K562 (cell line): ENCODE measurements around the gene ERAP2. TPM values are rescaled to one million over a fixed set of nuclear protein-coding genes. Genes with fewer than 3 reads are reported as not detected.

Source experiments
- ATAC-seq: fragments of 200-7000 bp; cut with Tn5 transposase; 3 replicates; pipeline ENCODE4 v1.9.1; 2020; ENCODE audit warnings: moderate library complexity
- BruUV-seq: library from RNA; stranded (reverse); fragments of 400-500 nt; replicated peaks from 2 replicates; lab custom pipeline; 2021; lab: Mats Ljungman, UMichigan
- CTCF ChIA-PET: fragments of 300-600 bp; formaldehyde crosslinking; extraction: SDS; loops from one replicate; lab custom pipeline; 2021; ENCODE audit warnings: low intra/inter-chr PET ratio; lab: Yijun Ruan, JAX
- POLR2A ChIA-PET: fragments of 300-600, 350-650 bp; sonication (Branson Sonifier 250); formaldehyde crosslinking; extraction: SDS; loops from one replicate; lab custom pipeline; 2021; ENCODE audit warnings: antibody characterized with exemption, inconsistent platforms; lab: Yijun Ruan, JAX
- DNase-seq, 4 experiments: peaks; one replicate each; pipeline versions ENCODE4 v3.0.0 to v3.0.0-alpha.2; 2011 to 2018; ENCODE audit warnings: low spot score in 3 of 4, mixed read lengths in 3 of 4; ENCODE audit errors: extremely low read depth in 1 of 4
- FAIRE-seq: peaks from 2 replicates; lab custom pipeline; 2011; peaks lifted over from hg19 to GRCh38; lab: Jason Lieb, UNC
- H2AFZ ChIP-seq: 2 replicates; pipeline ENCODE4 v1.6.0; 2011; ENCODE audit warnings: low read depth, low read length, control low read depth, inconsistent platforms
- H3K27ac ChIP-seq: fragments of 200-600 bp; 3 replicates; pipeline ENCODE4 v1.8.0; 2011; ENCODE audit warnings: low read depth, mild to moderate bottlenecking, control low read depth, inconsistent platforms, low read length, moderate library complexity, mixed read lengths; ENCODE audit errors: extremely low read depth
- H3K27me3 ChIP-seq, 2 experiments: fragments of 300-600 bp in 1 of 2; 2 replicates in 1 of 2; 3 replicates in 1 of 2; pipeline versions ENCODE4 v1.6.0 to v1.8.0; 2011; ENCODE audit warnings: inconsistent platforms in 2 of 2, low read length in 2 of 2, mild to moderate bottlenecking in 1 of 2, mixed read lengths in 1 of 2, moderate library complexity in 1 of 2; ENCODE audit not compliant: control insufficient read depth in 2 of 2, insufficient read depth in 2 of 2
- H3K36me3 ChIP-seq: fragments of 300-600 bp; 3 replicates; pipeline ENCODE4 v1.8.0; 2011; ENCODE audit warnings: mild to moderate bottlenecking, low read length, inconsistent platforms; ENCODE audit not compliant: control insufficient read depth, insufficient read depth
- H3K4me1 ChIP-seq, 2 experiments: fragments of 200-600 bp in 1 of 2; replicated peaks in 1 of 2; 2 replicates in 1 of 2; 3 replicates in 1 of 2; pipeline versions ENCODE4 v1.5.1 to v1.8.0; 2011; ENCODE audit warnings: inconsistent platforms in 2 of 2, low read length in 2 of 2, mild to moderate bottlenecking in 1 of 2, mixed read lengths in 1 of 2, moderate library complexity in 1 of 2; ENCODE audit not compliant: control insufficient read depth in 2 of 2, insufficient read depth in 2 of 2
- H3K4me2 ChIP-seq: 2 replicates; pipeline ENCODE4 v1.6.1; 2011; ENCODE audit warnings: low read length, control low read depth, inconsistent platforms, mixed read lengths; ENCODE audit not compliant: insufficient read depth
- H3K4me3 ChIP-seq: fragments of 200-600 bp; sonication (generic), shearing (Covaris generic); 2 replicates; pipeline ENCODE4 v1.5.1; 2016; ENCODE audit warnings: control low read depth, inconsistent platforms
- H3K79me2 ChIP-seq: fragments of 200-600 bp; 3 replicates; pipeline ENCODE4 v1.8.0; 2011; ENCODE audit warnings: low read length, inconsistent platforms; ENCODE audit not compliant: control insufficient read depth, insufficient read depth
- H3K9ac ChIP-seq, 2 experiments: 2 replicates each; pipeline versions ENCODE4 v1.6.0 to v1.6.1; 2011; ENCODE audit warnings: low read depth in 2 of 2, low read length in 2 of 2, control low read depth in 1 of 2, inconsistent platforms in 1 of 2, mild to moderate bottlenecking in 1 of 2, mixed read lengths in 1 of 2; ENCODE audit not compliant: insufficient read depth in 1 of 2
- H3K9me1 ChIP-seq: one replicate; pipeline ENCODE4 v1.6.0; 2011; ENCODE audit warnings: inconsistent platforms, mild to moderate bottlenecking, low read length, moderate library complexity; ENCODE audit not compliant: control insufficient read depth, insufficient read depth
- H3K9me3 ChIP-seq: replicated peaks from 2 replicates; pipeline ENCODE4 v1.5.1; 2011; ENCODE audit warnings: low read depth, low read length, inconsistent platforms; ENCODE audit not compliant: control insufficient read depth, insufficient read depth
- H4K20me1 ChIP-seq: replicated peaks from 2 replicates; pipeline ENCODE4 v1.6.1; 2011; ENCODE audit warnings: low read length, inconsistent platforms, mixed read lengths; ENCODE audit not compliant: control insufficient read depth, insufficient read depth
- BMI1 ChIP-seq: fragments of 150-350 bp; IDR thresholded peaks from 2 replicates; pipeline ENCODE4 v1.6.1; 2014; ENCODE audit warnings: low read length
- CEBPG ChIP-seq, 3 experiments: fragments of 200-800 bp in 1 of 3; sonication (Bioruptor generic) in 1 of 3; sonication (generic) in 1 of 3; formaldehyde crosslinking in 1 of 3; IDR thresholded peaks in 2 of 3; conservative IDR thresholded peaks in 1 of 3; 2 replicates each; pipeline versions ENCODE4 v1.6.1 to v1.8.0; 2016 to 2022; ENCODE audit warnings: missing compliant biosample characterization in 2 of 3, missing genetic modification characterization in 2 of 3, mild to moderate bottlenecking in 1 of 3, missing genetic modification reagents in 1 of 3
- ELF1 ChIP-seq: fragments of 200-800 bp; sonication (Bioruptor generic); IDR thresholded peaks from 2 replicates; pipeline ENCODE4 v1.6.1; 2016; ENCODE audit warnings: missing genetic modification characterization, missing compliant biosample characterization
- ETV6 ChIP-seq, 3 experiments: fragments of 150-350 bp in 1 of 3; sonication (generic) in 1 of 3; formaldehyde crosslinking in 1 of 3; IDR thresholded peaks; 2 replicates each; pipeline versions ENCODE4 v1.6.1 to v1.8.0; 2014 to 2022; ENCODE audit warnings: borderline replicate concordance in 2 of 3, low read depth in 2 of 3, antibody characterized with exemption in 1 of 3, low read length in 1 of 3, mild to moderate bottlenecking in 1 of 3, missing genetic modification reagents in 1 of 3
- SIX5 ChIP-seq, 2 experiments: IDR thresholded peaks; 2 replicates each; pipeline ENCODE4 v1.6.1; 2011; ENCODE audit warnings: low read length in 2 of 2, borderline replicate concordance in 1 of 2, low read depth in 1 of 2, mild to moderate bottlenecking in 1 of 2, moderate library complexity in 1 of 2; ENCODE audit not compliant: insufficient read depth in 1 of 2
- SMARCC2 ChIP-seq: fragments of 450-650 bp; IDR thresholded peaks from 2 replicates; pipeline ENCODE4 v1.6.1; 2017; ENCODE audit warnings: antibody characterized with exemption, moderate library complexity, mild to moderate bottlenecking, low read depth
- SOX6 ChIP-seq: fragments of 450-650 bp; IDR thresholded peaks from 2 replicates; pipeline ENCODE4 v1.6.1; 2014; ENCODE audit warnings: mild to moderate bottlenecking
- STAT5A ChIP-seq: IDR thresholded peaks from 2 replicates; pipeline ENCODE4 v1.6.1; 2012; ENCODE audit warnings: low read length, inconsistent platforms, borderline replicate concordance
- ZNF124 ChIP-seq: sonication (generic); formaldehyde crosslinking; IDR thresholded peaks from 2 replicates; pipeline ENCODE4 v1.8.1; 2022; ENCODE audit warnings: missing genetic modification reagents
- ZNF778 ChIP-seq: fragments of 450-650 bp; formaldehyde crosslinking; IDR thresholded peaks from 2 replicates; pipeline ENCODE4 v1.4.0; 2020; ENCODE audit warnings: mild to moderate bottlenecking, moderate library complexity
- WGBS: fragments of 100-300 bp; shearing (Covaris generic); methylation state at CpG from one replicate; pipeline ENCODE4 v1.1.6; 2016; ENCODE audit warnings: low coverage, mixed read lengths; ENCODE audit not compliant: insufficient coverage; ENCODE audit errors: missing lambda C conversion rate; 5-methylcytosine and 5-hydroxymethylcytosine counted together
- in situ Hi-C: fragments of 300-500 bp; cut with MboI; formaldehyde crosslinking; loops from 4 replicates; pipeline ENCODE4 v1.15.0; 2018; ENCODE audit warnings: inconsistent platforms, mixed read lengths
- intact Hi-C: fragments of 100-400 bp; cut with micrococcal nuclease; formaldehyde crosslinking; loops from 2 replicates; pipeline ENCODE4 v1.14.2; 2022
- polyA plus RNA-seq, 8 experiments: library from polyadenylated mRNA; depleted of rRNA in 4 of 8; stranded (reverse) in 5 of 8; unstranded in 3 of 8; fragments of >200 nt; fragmentation: Nextera tagmentation in 2 of 8; fragmentation: Illumina TruSeq in 1 of 8; extraction: Ambion mirVana in 2 of 8; extraction: Trizol in 1 of 8; gene quantifications; 2 replicates each; pipeline versions ENCODE4 v1.2.1 to v1.2.3, GENCODE V29; 2011 to 2014; ENCODE audit warnings: inconsistent platforms in 1 of 8, missing spikeins in 1 of 8
- total RNA-seq, 7 experiments: library from RNA; depleted of rRNA in 6 of 7; stranded (reverse); fragments of >200 nt in 6 of 7; fragmentation: Illumina TruSeq in 2 of 7; extraction: Trizol in 2 of 7; gene quantifications; 2 replicates each; pipeline versions ENCODE4 v1.2.1 to v1.2.3, GENCODE V29; 2011 to 2021; ENCODE audit warnings: low replicate concordance in 1 of 7
- TF ChIP-seq, protein P1 (sequence below): fragments of 450-650 bp; formaldehyde crosslinking; IDR thresholded peaks from 2 replicates; pipeline ENCODE4 v1.4.0; 2022; ENCODE audit warnings: missing genetic modification characterization
- TF ChIP-seq, protein P2 (sequence below): fragments of 450-650 bp; IDR thresholded peaks from 2 replicates; pipeline ENCODE4 v1.6.1; 2016; ENCODE audit warnings: missing biosample characterization, missing genetic modification characterization
- TF ChIP-seq, protein P3 (sequence below), 2 experiments: fragments of 250-450 bp in 1 of 2; fragments of 450-650 bp in 1 of 2; sonication (Bioruptor Pico) in 1 of 2; IDR thresholded peaks; 2 replicates each; pipeline versions ENCODE4 v1.6.1 to v1.8.0; 2016 to 2021; ENCODE audit warnings: mild to moderate bottlenecking in 2 of 2, moderate library complexity in 2 of 2, missing compliant biosample characterization in 1 of 2, missing genetic modification characterization in 1 of 2

Gene ERAP2
- total and polyA plus RNA-seq, 9 of the 15 experiments (the other 6 are each of a cell fraction or from before 2014, with no cell fraction given): 0.93 to 4.0 (median 2.1) TPM

- TF ChIP-seq, protein P1, sequence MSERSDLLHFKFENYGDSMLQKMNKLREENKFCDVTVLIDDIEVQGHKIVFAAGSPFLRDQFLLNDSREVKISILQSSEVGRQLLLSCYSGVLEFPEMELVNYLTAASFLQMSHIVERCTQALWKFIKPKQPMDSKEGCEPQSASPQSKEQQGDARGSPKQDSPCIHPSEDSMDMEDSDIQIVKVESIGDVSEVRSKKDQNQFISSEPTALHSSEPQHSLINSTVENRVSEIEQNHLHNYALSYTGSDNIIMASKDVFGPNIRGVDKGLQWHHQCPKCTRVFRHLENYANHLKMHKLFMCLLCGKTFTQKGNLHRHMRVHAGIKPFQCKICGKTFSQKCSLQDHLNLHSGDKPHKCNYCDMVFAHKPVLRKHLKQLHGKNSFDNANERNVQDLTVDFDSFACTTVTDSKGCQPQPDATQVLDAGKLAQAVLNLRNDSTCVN (CRISPR knock-in tag): no peak
- no peak for TF ChIP-seq SOX6
- TF ChIP-seq CEBPG (CRISPR knock-in tag; IDR thresholded peaks at IDR 0.05): no peak
- TF ChIP-seq CEBPG (tag; conservative IDR thresholded peaks at IDR 0.05 in 1 of 2, IDR thresholded peaks at IDR 0.05 in 1 of 2): no peak
Observed at GRCh38 chr5:96852759-96853158, 23.5 kb upstream of the ERAP2 start (continued).

DNA sequence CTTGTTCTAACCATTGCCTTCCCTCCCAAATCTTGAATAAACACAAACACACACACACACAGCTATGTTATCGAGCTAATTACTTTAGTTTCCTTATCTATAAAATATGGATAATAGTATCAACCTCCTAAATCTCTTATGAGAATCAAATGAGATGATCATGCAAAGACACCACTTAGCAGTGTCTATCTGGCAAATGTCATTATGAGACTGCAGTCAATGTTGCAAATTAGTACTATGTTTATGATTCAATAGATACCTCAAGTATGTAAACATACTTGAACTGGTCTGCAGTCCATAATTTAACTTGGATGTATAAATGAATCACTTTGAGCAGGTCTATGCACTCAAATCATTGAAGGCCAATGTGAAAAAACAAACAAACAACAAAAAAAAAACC, 22.2 kb upstream of the ERAP2 start:
- in situ Hi-C loops: no loop called here
- no peak for FAIRE-seq
- no peak for DNase-seq
- Histone ChIP-seq H3K4me3 (no peak overlapping the region), H3K9me3 (no peaks in the 10 kb centered on the region), H3K27ac (no peak overlapping the region), H3K4me2 (no peak overlapping the region), H3K4me1 (no peaks in the 10 kb centered on the region; a peak in 1 of 5 replicates), H3K9me1 (no peaks in the 10 kb centered on the region), H3K27me3 (no peaks in the 10 kb centered on the region), H2AFZ (no peak overlapping the region), H3K79me2 (no peaks in the 10 kb centered on the region), H3K36me3 (no peaks in the 10 kb centered on the region), H3K9ac (no peak overlapping the region), H4K20me1 (no peaks in the 10 kb centered on the region)
- POLR2A ChIA-PET: no interaction called here
- no peak for ATAC-seq
- no TSS peak for BruUV-seq
- CTCF ChIA-PET: no interaction called here
- 4% methylated on average over 1 of the region's 1 CpG for WGBS
- intact Hi-C loops: no loop called here
- TF ChIP-seq ZNF124 (CRISPR knock-in tag) (no peak), ZNF778 (CRISPR knock-in tag) (no peak), SMARCC2 (no peak), SIX5 (IDR thresholded peaks at IDR 0.05; ENCODE audit: borderline replicate concordance in 1 of 2, insufficient read depth in 1 of 2, low read depth in 1 of 2, low read length in 2 of 2) (no peak), STAT5A (no peak), ETV6 (IDR thresholded peaks at IDR 0.05; ENCODE audit: borderline replicate concordance in 1 of 2, low read depth in 2 of 2, low read length in 1 of 2) (no peak), ETV6 (CRISPR knock-in tag; IDR thresholded peaks at IDR 0.05; ENCODE audit: borderline replicate concordance) (no peak), BMI1 (no peak), ELF1 (tag) (no peak)
- TF ChIP-seq, protein P2, sequence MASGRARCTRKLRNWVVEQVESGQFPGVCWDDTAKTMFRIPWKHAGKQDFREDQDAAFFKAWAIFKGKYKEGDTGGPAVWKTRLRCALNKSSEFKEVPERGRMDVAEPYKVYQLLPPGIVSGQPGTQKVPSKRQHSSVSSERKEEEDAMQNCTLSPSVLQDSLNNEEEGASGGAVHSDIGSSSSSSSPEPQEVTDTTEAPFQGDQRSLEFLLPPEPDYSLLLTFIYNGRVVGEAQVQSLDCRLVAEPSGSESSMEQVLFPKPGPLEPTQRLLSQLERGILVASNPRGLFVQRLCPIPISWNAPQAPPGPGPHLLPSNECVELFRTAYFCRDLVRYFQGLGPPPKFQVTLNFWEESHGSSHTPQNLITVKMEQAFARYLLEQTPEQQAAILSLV (tag): no peak
- TF ChIP-seq, protein P3, sequence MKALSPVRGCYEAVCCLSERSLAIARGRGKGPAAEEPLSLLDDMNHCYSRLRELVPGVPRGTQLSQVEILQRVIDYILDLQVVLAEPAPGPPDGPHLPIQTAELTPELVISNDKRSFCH (CRISPR knock-in tag; IDR thresholded peaks at IDR 0.05): no peak
- TF ChIP-seq, protein P3 (tag; IDR thresholded peaks at IDR 0.05): no peak
